ENCODE results near the gene AP1AR. TPM values are rescaled to one million over a fixed set of nuclear protein-coding genes. Genes with fewer than 3 reads are reported as not detected.

The AP1AR gene
- total and polyA plus RNA-seq, 2 of the 8 experiments (the other 6 are each of a cell fraction or from before 2014, with no cell fraction given) = 5.3 to 27.7 TPM

DNA sequence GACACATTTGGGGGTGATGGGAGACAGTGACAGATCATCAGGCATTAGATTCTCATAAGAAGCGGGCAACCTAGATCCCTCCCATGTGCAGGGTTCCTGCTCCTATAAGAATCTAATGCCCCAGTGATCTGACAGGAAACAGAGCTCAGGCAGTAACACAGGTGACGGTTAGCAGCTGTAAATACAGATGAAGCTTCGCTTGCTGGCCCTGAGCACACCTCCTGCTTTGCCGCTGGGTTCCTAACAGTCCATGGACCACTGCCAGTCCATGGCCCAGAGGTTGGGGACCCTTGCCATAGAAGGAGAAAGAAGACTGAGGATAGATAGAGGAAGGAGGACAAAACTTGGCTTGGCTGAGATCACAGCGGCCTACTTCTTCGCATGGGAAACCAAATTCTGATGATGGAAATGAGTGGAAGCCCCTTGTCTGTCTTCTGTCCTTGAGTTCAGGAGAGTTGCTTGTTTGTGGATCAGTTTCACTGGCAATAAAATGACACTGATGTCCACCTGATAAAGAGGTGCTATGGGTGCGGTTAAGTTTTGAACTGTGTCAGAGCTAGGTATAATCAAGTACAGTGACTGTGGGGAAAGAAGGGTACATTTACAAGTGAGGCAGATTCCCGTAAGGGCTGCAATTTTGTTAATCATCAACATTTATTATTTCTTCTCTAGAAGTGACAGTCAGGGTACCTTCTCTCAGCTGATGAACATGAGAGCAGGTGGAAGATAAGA lies 55.8 kb downstream of the AP1AR start (continued):
- TF ChIP-seq, protein P1, sequence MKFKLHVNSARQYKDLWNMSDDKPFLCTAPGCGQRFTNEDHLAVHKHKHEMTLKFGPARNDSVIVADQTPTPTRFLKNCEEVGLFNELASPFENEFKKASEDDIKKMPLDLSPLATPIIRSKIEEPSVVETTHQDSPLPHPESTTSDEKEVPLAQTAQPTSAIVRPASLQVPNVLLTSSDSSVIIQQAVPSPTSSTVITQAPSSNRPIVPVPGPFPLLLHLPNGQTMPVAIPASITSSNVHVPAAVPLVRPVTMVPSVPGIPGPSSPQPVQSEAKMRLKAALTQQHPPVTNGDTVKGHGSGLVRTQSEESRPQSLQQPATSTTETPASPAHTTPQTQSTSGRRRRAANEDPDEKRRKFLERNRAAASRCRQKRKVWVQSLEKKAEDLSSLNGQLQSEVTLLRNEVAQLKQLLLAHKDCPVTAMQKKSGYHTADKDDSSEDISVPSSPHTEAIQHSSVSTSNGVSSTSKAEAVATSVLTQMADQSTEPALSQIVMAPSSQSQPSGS (IDR thresholded peaks at IDR 0.05; ENCODE audit: low read length) = no peak
- TF ChIP-seq GTF2F1 (IDR thresholded peaks at IDR 0.05; ENCODE audit: borderline replicate concordance, low read depth, low read length) = no peak
- TF ChIP-seq EZH2 (IDR thresholded peaks at IDR 0.05; ENCODE audit: low read depth, low read length, severe bottlenecking) = no peak
- no peak for TF ChIP-seq CBX8 (IDR thresholded peaks at IDR 0.05; ENCODE audit: borderline replicate concordance, low read depth, low read length)
- no peak for TF ChIP-seq TBP (IDR thresholded peaks at IDR 0.05; ENCODE audit: low read depth, low read length)
- no peak for TF ChIP-seq SP1 (IDR thresholded peaks at IDR 0.05; ENCODE audit: low read depth, low read length)
- no peak for TF ChIP-seq POLR2AphosphoS5 (IDR thresholded peaks at IDR 0.05; ENCODE audit: low read depth, low read length)
